HCT116 (cell line): Measurements from ENCODE around the gene ABCB6. TPM values are rescaled to one million over a fixed set of nuclear protein-coding genes. Genes with fewer than 3 reads are reported as not detected.
A peak's percentile ranks its signal among the peaks of the same experiment; 100 is the strongest.

ENCODE experiments used
- ATAC-seq: fragments of 200-7000 bp; cut with Tn5 transposase; 2 replicates; pipeline ENCODE4 v1.9.1; 2020; ENCODE audit warnings: mild to moderate bottlenecking, moderate library complexity
- BruUV-seq: library from RNA; stranded (reverse); fragments of 400-500 nt; replicated peaks from 2 replicates; lab custom pipeline; 2021; lab: Mats Ljungman, UMichigan
- CTCF ChIA-PET: fragments of 300-600 bp; sonication (Branson Sonifier 250); formaldehyde crosslinking; loops from one replicate; lab custom pipeline; 2021; ENCODE audit warnings: antibody characterized with exemption; lab: Charles Lee
- POLR2A ChIA-PET: fragments of 300-600, 350-600 bp; sonication (Branson Sonifier 250); formaldehyde crosslinking; loops from one replicate; lab custom pipeline; 2021; ENCODE audit warnings: antibody characterized with exemption; lab: Charles Lee
- RAD21 ChIA-PET, 2 experiments: fragments of 300-600 bp; sonication (Branson Sonifier 250); formaldehyde crosslinking; loops; one replicate each; lab custom pipeline; 2023; ENCODE audit warnings: low total read pairs in 2 of 2; ENCODE audit not compliant: uncharacterized antibody in 2 of 2, unreplicated experiment in 2 of 2, low non-redundant PET in 1 of 2; lab: Charles Lee
- DNase-seq: peaks from one replicate; pipeline ENCODE4 v3.0.0-alpha.2; 2010; ENCODE audit warnings: low read depth, low spot score
- H2AFZ ChIP-seq: fragments of 200-600 bp; shearing (Covaris generic), sonication (generic); 2 replicates; pipeline ENCODE4 v1.6.1; 2017; ENCODE audit warnings: low read depth, mixed run types, mixed read lengths, antibody characterized with exemption, low read length; ENCODE audit not compliant: poor library complexity, severe bottlenecking
- H3K27ac ChIP-seq: 2 replicates; pipeline ENCODE4 v1.5.1; 2012; ENCODE audit warnings: low read depth, low read length
- H3K27me3 ChIP-seq: fragments of 200-600 bp; sonication (generic); 2 replicates; pipeline ENCODE4 v1.6.1; 2016; ENCODE audit warnings: mixed run types, low read length, mixed read lengths; ENCODE audit not compliant: insufficient read depth
- H3K36me3 ChIP-seq, 2 experiments: fragments of 200-500 bp in 1 of 2; fragments of 200-600 bp in 1 of 2; sonication (Bioruptor generic) in 1 of 2; sonication (generic) in 1 of 2; 2 replicates each; pipeline versions ENCODE4 v1.5.1 to v1.6.1; 2014 to 2016; ENCODE audit warnings: low read length in 2 of 2, inconsistent platforms in 1 of 2, mixed read lengths in 1 of 2, mixed run types in 1 of 2; ENCODE audit not compliant: insufficient read depth in 2 of 2, control insufficient read depth in 1 of 2
- H3K4me1 ChIP-seq, 2 experiments: fragments of 200-600 bp in 1 of 2; sonication (generic) in 1 of 2; 2 replicates each; pipeline versions ENCODE4 v1.5.1 to v1.6.1; 2012 to 2017; ENCODE audit warnings: low read length in 2 of 2, inconsistent platforms in 1 of 2, mild to moderate bottlenecking in 1 of 2, mixed read lengths in 1 of 2, mixed run types in 1 of 2, moderate library complexity in 1 of 2; ENCODE audit not compliant: insufficient read depth in 2 of 2, control insufficient read depth in 1 of 2
- H3K4me2 ChIP-seq: fragments of 200-600 bp; sonication (generic); 2 replicates; pipeline ENCODE4 v1.6.1; 2017; ENCODE audit warnings: mixed run types, low read length, mixed read lengths
- H3K4me3 ChIP-seq, 2 experiments: fragments of 200-600 bp in 1 of 2; sonication (generic) in 1 of 2; replicated peaks in 1 of 2; 2 replicates each; pipeline ENCODE4 v1.5.1; 2011 to 2016; ENCODE audit warnings: low read length in 2 of 2, control low read depth in 1 of 2, low read depth in 1 of 2, mild to moderate bottlenecking in 1 of 2, mixed read lengths in 1 of 2, mixed run types in 1 of 2
- H3K79me2 ChIP-seq: fragments of 200-600 bp; sonication (generic); 2 replicates; pipeline ENCODE4 v1.6.1; 2017; ENCODE audit warnings: mild to moderate bottlenecking, mixed run types, low read length, moderate library complexity, mixed read lengths; ENCODE audit not compliant: insufficient read depth
- H3K9ac ChIP-seq: fragments of 200-600 bp; sonication (generic); 2 replicates; pipeline ENCODE4 v1.6.1; 2016; ENCODE audit warnings: low read length, mixed read lengths
- H3K9me2 ChIP-seq: fragments of 200-600 bp; sonication (generic), shearing (Covaris generic); 2 replicates; pipeline ENCODE4 v1.6.1; 2017; ENCODE audit warnings: mixed run types, mild to moderate bottlenecking, moderate library complexity; ENCODE audit not compliant: insufficient read depth
- H3K9me3 ChIP-seq, 2 experiments: fragments of 200-500 bp in 1 of 2; fragments of 200-600 bp in 1 of 2; sonication (Bioruptor generic) in 1 of 2; sonication (generic) in 1 of 2; 2 replicates each; pipeline ENCODE4 v1.6.1; 2014 to 2017; ENCODE audit warnings: low read length in 2 of 2, mixed read lengths in 2 of 2, inconsistent platforms in 1 of 2, low read depth in 1 of 2, mild to moderate bottlenecking in 1 of 2, mixed run types in 1 of 2, moderate library complexity in 1 of 2; ENCODE audit not compliant: control insufficient read depth in 1 of 2, insufficient read depth in 1 of 2
- H4K20me1 ChIP-seq: fragments of 200-600 bp; sonication (generic), shearing (Covaris generic); 2 replicates; pipeline ENCODE4 v1.6.1; 2017; ENCODE audit warnings: mixed run types, mild to moderate bottlenecking, moderate library complexity; ENCODE audit not compliant: insufficient read depth
- EGR1 ChIP-seq: IDR thresholded peaks from 2 replicates; pipeline ENCODE4 v1.6.1; 2012; ENCODE audit warnings: low read depth
- POLR2AphosphoS5 ChIP-seq: IDR thresholded peaks from 2 replicates; pipeline ENCODE4 v1.6.1; 2011; ENCODE audit warnings: mild to moderate bottlenecking, low read depth, low read length, moderate library complexity
- SP1 ChIP-seq: IDR thresholded peaks from 2 replicates; pipeline ENCODE4 v1.6.1; 2012; ENCODE audit warnings: low read depth
- ZFX ChIP-seq: fragments of 450-650 bp; IDR thresholded peaks from 2 replicates; pipeline ENCODE4 v1.6.1; 2017
- ZNF274 ChIP-seq: fragments of 200-500 bp; sonication (Bioruptor generic); IDR thresholded peaks from 2 replicates; pipeline ENCODE4 v1.6.1; 2014; ENCODE audit warnings: mild to moderate bottlenecking, low read depth, low read length, inconsistent platforms
- intact Hi-C: fragments of 100-400 bp; cut with micrococcal nuclease; formaldehyde crosslinking; loops from 2 replicates; pipeline ENCODE4 v1.10.0; 2022
- total RNA-seq: library from RNA; stranded (reverse); gene quantifications from one replicate; pipeline ENCODE4 v1.2.1, GENCODE V29; 2021; ENCODE audit not compliant: unreplicated experiment
- TF ChIP-seq, protein P1 (sequence below): IDR thresholded peaks from 2 replicates; pipeline ENCODE4 v1.6.1; 2012

The ABCB6 gene
- total RNA-seq, 1 experiment from 2014 or later = 24.5 TPM

DNA sequence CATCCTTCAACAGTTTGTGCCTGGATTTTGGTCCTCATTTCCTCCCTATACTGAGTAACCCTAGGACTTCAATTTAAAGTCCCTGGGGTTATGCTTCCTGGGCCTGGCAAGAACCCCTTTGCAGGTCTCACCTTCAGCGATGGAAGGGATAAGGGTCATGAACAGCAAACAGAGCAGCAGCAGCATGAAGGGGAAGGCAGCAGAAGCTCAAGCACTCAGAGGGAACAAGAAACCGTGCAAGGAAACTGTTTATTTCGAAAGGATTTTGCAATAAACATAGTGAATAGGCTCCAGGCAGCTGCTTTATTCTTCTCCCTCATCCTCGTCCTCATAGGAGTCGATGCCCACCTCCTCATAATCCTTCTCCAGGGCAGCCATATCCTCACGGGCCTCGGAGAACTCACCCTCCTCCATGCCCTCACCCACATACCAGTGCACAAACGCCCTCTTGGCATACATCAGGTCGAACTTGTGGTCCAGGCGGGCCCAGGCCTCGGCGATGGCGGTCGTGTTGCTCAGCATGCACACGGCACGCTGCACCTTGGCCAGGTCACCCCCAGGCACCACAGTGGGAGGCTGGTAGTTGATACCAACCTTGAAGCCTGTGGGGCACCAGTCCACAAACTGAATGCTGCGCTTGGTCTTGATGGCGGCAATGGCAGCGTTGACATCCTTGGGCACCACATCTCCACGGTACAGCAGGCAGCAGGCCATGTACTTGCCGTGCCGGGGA, 31.5 kb upstream of the ABCB6 start:
- Histone ChIP-seq H3K27me3 (peaks cover 5% of the 10 kb centered on the region; the same call in 1 of the 2 replicates), H3K4me2 (peak overlapping the region; percentile 69), H3K4me3 (no peak overlapping the region), H3K9me2 (no peaks in the 10 kb centered on the region), H3K4me1 (peaks cover 39 to 71% of the 10 kb centered on the region in 2 experiments), H3K27ac (peak overlapping the region; percentile 63), H3K9me3 (no peaks in the 10 kb centered on the region), H3K36me3 (peaks cover 3 to 5% of the 10 kb centered on the region in 2 experiments; a peak in 2 of 4 replicates), H3K9ac (peak overlapping the region; percentile 38; the same call in 1 of the 2 replicates), H4K20me1 (no peaks in the 10 kb centered on the region), H3K79me2 (peaks cover 35% of the 10 kb centered on the region; the same call in 1 of the 2 replicates), H2AFZ (no peak overlapping the region)
- POLR2A ChIA-PET = interaction anchor here (1.2 to 1.8 kb wide), 7 partner anchors 21 to 45 kb away, joined by 3 to 8 read pairs (median 4); partner anchors contain the start of genes ANKZF1, ATG9A, DNAJB2 and ZFAND2B
- CTCF ChIA-PET = interaction anchor here (1.2 to 2.8 kb wide), 4 partner anchors 24 to 45 kb away, joined by 3 to 14 read pairs (median 10); partner anchors contain the start of gene DNAJB2
- intact Hi-C loops = no loop called here
- DNase-seq = no peak
- RAD21 ChIA-PET = no interaction called here
- BruUV-seq = no TSS peak
- no peak for ATAC-seq
- no peak for TF ChIP-seq ZNF274
- no peak for TF ChIP-seq ZFX
- TF ChIP-seq POLR2AphosphoS5 = no peak
- TF ChIP-seq EGR1 = no peak
- no peak for TF ChIP-seq SP1
- TF ChIP-seq, protein P1, sequence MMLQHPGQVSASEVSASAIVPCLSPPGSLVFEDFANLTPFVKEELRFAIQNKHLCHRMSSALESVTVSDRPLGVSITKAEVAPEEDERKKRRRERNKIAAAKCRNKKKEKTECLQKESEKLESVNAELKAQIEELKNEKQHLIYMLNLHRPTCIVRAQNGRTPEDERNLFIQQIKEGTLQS = no peak
